ENCODE measurements around the gene HERC2. TPM values are rescaled to one million over a fixed set of nuclear protein-coding genes. Genes with fewer than 3 reads are reported as not detected.

HERC2 gene
- total RNA-seq, 1 experiment from 2014 or later, result 19.7 TPM

- TF ChIP-seq CTCF (IDR thresholded peaks at IDR 0.05; ENCODE audit: unreplicated experiment), result no peak
- DNase-seq, result no peak
- CTCF ChIA-PET, result no interaction called here
- intact Hi-C loops (cut with micrococcal nuclease; ENCODE audit: unreplicated experiment), result no loop called here
- no peaks in the 10 kb centered on the region for H3K9me3 Mint-ChIP-seq (ENCODE audit: low read depth, unreplicated experiment)
- no peak overlapping the region for H3K27ac Mint-ChIP-seq (ENCODE audit: unreplicated experiment)
- H3K4me3 Mint-ChIP-seq (ENCODE audit: low read depth, unreplicated experiment), result no peak overlapping the region
- H3K36me3 Mint-ChIP-seq (ENCODE audit: insufficient read depth, unreplicated experiment), result no peaks in the 10 kb centered on the region
- no TSS peak for BruUV-seq (replicated peaks)
- no peaks in the 10 kb centered on the region for H3K4me1 Mint-ChIP-seq (ENCODE audit: low read depth, unreplicated experiment)
- no peaks in the 10 kb centered on the region for H3K27me3 Mint-ChIP-seq (ENCODE audit: unreplicated experiment)
Observed at GRCh38 chr15:28192772-28193171, 129.2 kb downstream of the HERC2 start.

GRCh38 chr15:28191832-28192231 lies 130.1 kb downstream of the HERC2 start:
- H3K4me3 Mint-ChIP-seq (ENCODE audit: low read depth, unreplicated experiment), result no peak overlapping the region
- H3K27ac Mint-ChIP-seq (ENCODE audit: unreplicated experiment), result no peak overlapping the region

GRCh38 chr15:28190391-28191174 lies 131.4 kb downstream of the HERC2 start:
- no peaks in the 10 kb centered on the region for H3K4me1 Mint-ChIP-seq (ENCODE audit: low read depth, unreplicated experiment)
- no peaks in the 10 kb centered on the region for H3K9me3 Mint-ChIP-seq (ENCODE audit: low read depth, unreplicated experiment)
- BruUV-seq (replicated peaks), result no TSS peak
- no peak overlapping the region for H3K4me3 Mint-ChIP-seq (ENCODE audit: low read depth, unreplicated experiment)
- CTCF ChIA-PET, result interaction anchor here (0.6 kb wide), 1 partner anchor 43 kb away, joined by 3 read pairs; no protein-coding TSS in a partner anchor
- intact Hi-C loops (cut with micrococcal nuclease; ENCODE audit: unreplicated experiment), result no loop called here
- no peak overlapping the region for H3K27ac Mint-ChIP-seq (ENCODE audit: unreplicated experiment)
- DNase-seq, result no peak
- H3K27me3 Mint-ChIP-seq (ENCODE audit: unreplicated experiment), result no peaks in the 10 kb centered on the region
- no peaks in the 10 kb centered on the region for H3K36me3 Mint-ChIP-seq (ENCODE audit: insufficient read depth, unreplicated experiment)
- no peak for TF ChIP-seq CTCF (IDR thresholded peaks at IDR 0.05; ENCODE audit: unreplicated experiment)

More at GRCh38 chr15:28191832-28192231, 130.1 kb downstream of the HERC2 start:
- BruUV-seq (replicated peaks), result no TSS peak
- TF ChIP-seq CTCF (IDR thresholded peaks at IDR 0.05; ENCODE audit: unreplicated experiment), result no peak
- Mint-ChIP-seq H3K27me3 (ENCODE audit: unreplicated experiment) (no peaks in the 10 kb centered on the region), H3K36me3 (ENCODE audit: insufficient read depth, unreplicated experiment) (no peaks in the 10 kb centered on the region), H3K9me3 (ENCODE audit: low read depth, unreplicated experiment) (no peaks in the 10 kb centered on the region), H3K4me1 (ENCODE audit: low read depth, unreplicated experiment) (no peaks in the 10 kb centered on the region)
- DNase-seq, result no peak
- intact Hi-C loops (cut with micrococcal nuclease; ENCODE audit: unreplicated experiment), result no loop called here
- CTCF ChIA-PET, result no interaction called here

- TF ChIP-seq CTCF (IDR thresholded peaks at IDR 0.05; ENCODE audit: unreplicated experiment), result no peak
- CTCF ChIA-PET, result no interaction called here
- no peaks in the 10 kb centered on the region for H3K4me1 Mint-ChIP-seq (ENCODE audit: low read depth, unreplicated experiment)
- no peaks in the 10 kb centered on the region for H3K9me3 Mint-ChIP-seq (ENCODE audit: low read depth, unreplicated experiment)
- no TSS peak for BruUV-seq (replicated peaks)
- no peak overlapping the region for H3K4me3 Mint-ChIP-seq (ENCODE audit: low read depth, unreplicated experiment)
- H3K36me3 Mint-ChIP-seq (ENCODE audit: insufficient read depth, unreplicated experiment), result no peaks in the 10 kb centered on the region
- no peaks in the 10 kb centered on the region for H3K27me3 Mint-ChIP-seq (ENCODE audit: unreplicated experiment)
- H3K27ac Mint-ChIP-seq (ENCODE audit: unreplicated experiment), result no peak overlapping the region
- no peak for DNase-seq
- intact Hi-C loops (cut with micrococcal nuclease; ENCODE audit: unreplicated experiment), result no loop called here
Observed at GRCh38 chr15:28185148-28185895, 136.7 kb downstream of the HERC2 start.

Measured in Calu3 (cell line).